ENCODE data around the gene RBM3.

RBM3 gene

DNA sequence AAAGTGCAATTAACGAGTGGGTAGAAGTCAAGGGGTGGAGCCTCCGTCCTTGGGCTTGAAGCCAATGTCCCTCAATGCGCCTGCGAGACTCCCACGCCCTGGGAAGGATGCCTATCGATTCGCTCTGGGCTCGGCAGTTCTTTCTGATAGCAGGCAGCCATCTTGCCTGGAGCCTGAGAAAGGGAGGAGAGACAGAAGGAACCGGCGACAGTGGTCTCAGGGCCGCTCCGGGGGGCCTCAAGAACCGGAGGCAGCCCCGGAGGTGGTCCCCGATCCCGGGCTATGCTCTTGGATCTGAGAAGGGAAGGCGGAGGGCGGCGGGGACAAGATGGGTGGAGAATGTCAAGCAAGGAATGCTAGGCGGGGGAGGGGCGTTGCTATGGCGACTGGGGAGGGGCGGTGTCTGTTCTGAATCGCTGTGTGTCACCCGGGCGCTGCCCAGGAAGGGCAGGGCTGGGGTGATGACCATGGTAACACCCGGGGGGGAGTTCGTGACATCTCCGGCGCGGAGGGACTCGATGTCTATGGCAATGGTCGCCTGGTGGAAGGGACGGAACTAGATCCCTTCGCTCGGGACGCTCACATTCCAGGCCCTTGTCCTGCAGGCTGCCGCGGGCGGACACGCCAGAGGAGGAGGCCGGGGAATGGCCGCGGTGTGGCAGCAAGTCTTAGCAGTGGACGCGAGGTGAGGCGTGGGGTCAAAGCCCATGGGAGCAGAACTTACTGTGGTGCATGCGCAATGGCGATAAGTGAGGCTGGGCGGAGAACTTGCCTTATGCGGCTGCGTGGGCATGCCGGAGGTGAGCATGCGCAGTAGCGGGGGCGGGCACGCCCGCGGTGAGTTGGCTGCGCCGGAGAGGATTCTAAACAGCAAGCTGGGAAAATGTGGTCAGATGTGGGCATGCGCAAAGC lies 23.3 kb downstream of the RBM3 start, which contains the start of gene WDR13:
Gene WDR13, plus strand, starts transcription at position 140 of the 912 bp plus-strand sequence. Its CDS starts 505 bp downstream, at position 645.
- Histone ChIP-seq H3K27ac (replicated peaks) (peak within 1 kb of the TSS; percentile 95), H3K4me3 (replicated peaks; ENCODE audit: insufficient read depth, low read length) (peak within 1 kb of the TSS; percentile 57), H3K27me3 (ENCODE audit: insufficient read depth, poor library complexity, severe bottlenecking) (no peaks in the 10 kb centered on the region)
- TF ChIP-seq, protein P1, sequence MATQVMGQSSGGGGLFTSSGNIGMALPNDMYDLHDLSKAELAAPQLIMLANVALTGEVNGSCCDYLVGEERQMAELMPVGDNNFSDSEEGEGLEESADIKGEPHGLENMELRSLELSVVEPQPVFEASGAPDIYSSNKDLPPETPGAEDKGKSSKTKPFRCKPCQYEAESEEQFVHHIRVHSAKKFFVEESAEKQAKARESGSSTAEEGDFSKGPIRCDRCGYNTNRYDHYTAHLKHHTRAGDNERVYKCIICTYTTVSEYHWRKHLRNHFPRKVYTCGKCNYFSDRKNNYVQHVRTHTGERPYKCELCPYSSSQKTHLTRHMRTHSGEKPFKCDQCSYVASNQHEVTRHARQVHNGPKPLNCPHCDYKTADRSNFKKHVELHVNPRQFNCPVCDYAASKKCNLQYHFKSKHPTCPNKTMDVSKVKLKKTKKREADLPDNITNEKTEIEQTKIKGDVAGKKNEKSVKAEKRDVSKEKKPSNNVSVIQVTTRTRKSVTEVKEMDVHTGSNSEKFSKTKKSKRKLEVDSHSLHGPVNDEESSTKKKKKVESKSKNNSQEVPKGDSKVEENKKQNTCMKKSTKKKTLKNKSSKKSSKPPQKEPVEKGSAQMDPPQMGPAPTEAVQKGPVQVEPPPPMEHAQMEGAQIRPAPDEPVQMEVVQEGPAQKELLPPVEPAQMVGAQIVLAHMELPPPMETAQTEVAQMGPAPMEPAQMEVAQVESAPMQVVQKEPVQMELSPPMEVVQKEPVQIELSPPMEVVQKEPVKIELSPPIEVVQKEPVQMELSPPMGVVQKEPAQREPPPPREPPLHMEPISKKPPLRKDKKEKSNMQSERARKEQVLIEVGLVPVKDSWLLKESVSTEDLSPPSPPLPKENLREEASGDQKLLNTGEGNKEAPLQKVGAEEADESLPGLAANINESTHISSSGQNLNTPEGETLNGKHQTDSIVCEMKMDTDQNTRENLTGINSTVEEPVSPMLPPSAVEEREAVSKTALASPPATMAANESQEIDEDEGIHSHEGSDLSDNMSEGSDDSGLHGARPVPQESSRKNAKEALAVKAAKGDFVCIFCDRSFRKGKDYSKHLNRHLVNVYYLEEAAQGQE (IDR thresholded peaks at IDR 0.05; ENCODE audit: insufficient replicate concordance, low read depth): no peak
- TF ChIP-seq SPI1 (IDR thresholded peaks at IDR 0.05; ENCODE audit: borderline replicate concordance, low read depth) (no peak), POLR2AphosphoS5 (IDR thresholded peaks at IDR 0.05; ENCODE audit: low read depth) (no peak; the same call in 1 of the 2 replicates), GABPA (IDR thresholded peaks at IDR 0.05; ENCODE audit: low read depth) (no peak)
- TF ChIP-seq, protein P2, sequence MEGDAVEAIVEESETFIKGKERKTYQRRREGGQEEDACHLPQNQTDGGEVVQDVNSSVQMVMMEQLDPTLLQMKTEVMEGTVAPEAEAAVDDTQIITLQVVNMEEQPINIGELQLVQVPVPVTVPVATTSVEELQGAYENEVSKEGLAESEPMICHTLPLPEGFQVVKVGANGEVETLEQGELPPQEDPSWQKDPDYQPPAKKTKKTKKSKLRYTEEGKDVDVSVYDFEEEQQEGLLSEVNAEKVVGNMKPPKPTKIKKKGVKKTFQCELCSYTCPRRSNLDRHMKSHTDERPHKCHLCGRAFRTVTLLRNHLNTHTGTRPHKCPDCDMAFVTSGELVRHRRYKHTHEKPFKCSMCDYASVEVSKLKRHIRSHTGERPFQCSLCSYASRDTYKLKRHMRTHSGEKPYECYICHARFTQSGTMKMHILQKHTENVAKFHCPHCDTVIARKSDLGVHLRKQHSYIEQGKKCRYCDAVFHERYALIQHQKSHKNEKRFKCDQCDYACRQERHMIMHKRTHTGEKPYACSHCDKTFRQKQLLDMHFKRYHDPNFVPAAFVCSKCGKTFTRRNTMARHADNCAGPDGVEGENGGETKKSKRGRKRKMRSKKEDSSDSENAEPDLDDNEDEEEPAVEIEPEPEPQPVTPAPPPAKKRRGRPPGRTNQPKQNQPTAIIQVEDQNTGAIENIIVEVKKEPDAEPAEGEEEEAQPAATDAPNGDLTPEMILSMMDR (IDR thresholded peaks at IDR 0.05; ENCODE audit: insufficient read depth, low read length): no peak
- DNase-seq (ENCODE audit: low read depth in 1 of 2, low spot score in 1 of 2): peak; percentile 72 to 92

DNA sequence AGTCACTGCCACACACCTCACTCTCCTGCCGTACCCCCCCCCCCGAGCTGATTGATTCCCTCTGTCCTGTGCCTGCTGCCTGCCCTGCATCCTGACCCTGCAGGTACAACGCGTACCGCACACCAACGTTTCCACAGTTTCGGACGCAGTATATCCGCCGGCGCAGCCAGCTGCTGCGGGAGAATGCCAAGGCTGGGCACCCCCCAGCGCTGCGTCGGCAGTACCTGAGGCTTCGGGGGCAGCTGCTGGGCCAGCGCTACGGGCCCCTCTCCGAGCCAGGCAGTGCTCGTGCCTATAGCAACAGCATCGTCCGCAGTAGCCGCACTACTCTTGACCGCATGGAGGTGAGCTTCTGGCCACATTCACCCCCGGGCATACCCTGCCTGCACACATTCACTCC lies 24.3 kb downstream of the RBM3 start:
- DNase-seq (ENCODE audit: low read depth in 1 of 2, low spot score in 1 of 2): no peak
- Histone ChIP-seq H3K4me3 (replicated peaks; ENCODE audit: insufficient read depth, low read length) (no peak overlapping the region; the same call in 1 of the 2 replicates), H3K27me3 (ENCODE audit: insufficient read depth, poor library complexity, severe bottlenecking) (no peaks in the 10 kb centered on the region), H3K27ac (replicated peaks) (no peak overlapping the region)
- TF ChIP-seq, protein P1 (IDR thresholded peaks at IDR 0.05; ENCODE audit: insufficient replicate concordance, low read depth): no peak

DNA sequence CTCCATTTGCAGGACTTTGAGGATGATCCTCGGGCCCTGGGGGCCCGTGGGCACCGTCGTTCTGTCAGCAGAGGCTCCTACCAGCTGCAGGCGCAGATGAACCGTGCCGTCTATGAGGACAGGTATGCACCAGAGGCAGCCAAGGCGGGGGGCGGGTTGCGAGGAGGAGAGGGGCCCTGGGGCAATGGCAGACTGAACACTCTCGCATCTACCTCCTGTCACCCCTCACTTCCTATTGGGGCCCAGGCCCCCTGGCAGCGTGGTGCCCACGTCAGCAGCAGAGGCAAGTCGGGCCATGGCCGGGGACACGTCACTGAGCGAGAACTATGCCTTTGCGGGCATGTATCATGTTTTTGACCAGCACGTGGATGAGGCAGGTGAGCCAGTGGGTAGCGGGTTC lies 25.1 kb downstream of the RBM3 start:
- Histone ChIP-seq H3K27ac (replicated peaks) (no peak overlapping the region), H3K27me3 (ENCODE audit: insufficient read depth, poor library complexity, severe bottlenecking) (no peaks in the 10 kb centered on the region), H3K4me3 (replicated peaks; ENCODE audit: insufficient read depth, low read length) (no peak overlapping the region)
- TF ChIP-seq, protein P1 (IDR thresholded peaks at IDR 0.05; ENCODE audit: insufficient replicate concordance, low read depth): no peak
- TF ChIP-seq, protein P2 (IDR thresholded peaks at IDR 0.05; ENCODE audit: insufficient read depth, low read length): no peak
- TF ChIP-seq POLR2AphosphoS5 (IDR thresholded peaks at IDR 0.05; ENCODE audit: low read depth) (no peak), SPI1 (IDR thresholded peaks at IDR 0.05; ENCODE audit: borderline replicate concordance, low read depth) (no peak), GABPA (IDR thresholded peaks at IDR 0.05; ENCODE audit: low read depth) (no peak)
- no peak for DNase-seq (ENCODE audit: low read depth in 1 of 2, low spot score in 1 of 2)
